ENCODE data around the gene ACOT4. TPM values are rescaled to one million over a fixed set of nuclear protein-coding genes. Genes with fewer than 3 reads are reported as not detected.

Gene ACOT4
- total and polyA plus RNA-seq, 2 donors (not counting 3 experiments of a cell fraction or from before 2014, with no cell fraction given), result 0.46 to 0.69 TPM

GRCh38 chr14:73623504-73624054 is 31.9 kb downstream of the ACOT4 start:
- Histone ChIP-seq H3K4me2 (ENCODE audit: insufficient read depth, low read length) (no peak overlapping the region), H3K27me3 (ENCODE audit: control insufficient read depth in 2 of 2, insufficient read depth in 2 of 2, low read length in 2 of 2) (peaks cover 0 to 2% of the 10 kb centered on the region in 2 experiments), H3K27ac (ENCODE audit: insufficient read depth, low read depth, low read length) (no peak overlapping the region), H4K20me1 (replicated peaks; ENCODE audit: control insufficient read depth, extremely low read depth, insufficient read depth, low read length) (no peaks in the 10 kb centered on the region), H3K4me3 (replicated peaks in 1 of 3; ENCODE audit: insufficient read depth in 1 of 3, low read depth in 1 of 3, low read length in 3 of 3) (no peak overlapping the region), H3K4me1 (ENCODE audit: control insufficient read depth, extremely low read depth, insufficient read depth, low read length) (no peaks in the 10 kb centered on the region), H3K9me3 (replicated peaks; ENCODE audit: control insufficient read depth, insufficient read depth, low read length) (no peaks in the 10 kb centered on the region), H3K36me3 (ENCODE audit: control insufficient read depth in 2 of 2, extremely low read depth in 1 of 2, insufficient read depth in 2 of 2, low read length in 2 of 2) (no peaks in the 10 kb centered on the region), H3K79me2 (ENCODE audit: control insufficient read depth, insufficient read depth, low read length) (no peaks in the 10 kb centered on the region), H3K9me1 (replicated peaks; ENCODE audit: control insufficient read depth, extremely low read depth, insufficient read depth, low read length) (no peaks in the 10 kb centered on the region), H3K9ac (replicated peaks; ENCODE audit: extremely low read depth, insufficient read depth, low read length) (no peak overlapping the region), H2AFZ (ENCODE audit: low read depth, low read length) (no peak overlapping the region)
- no peak for TF ChIP-seq MYC (IDR thresholded peaks at IDR 0.05; ENCODE audit: low read depth, low read length)
- no peak for TF ChIP-seq MAX (IDR thresholded peaks at IDR 0.05; ENCODE audit: insufficient read depth, insufficient read length)
- no peak for TF ChIP-seq GATA2 (IDR thresholded peaks at IDR 0.05; ENCODE audit: insufficient read depth, insufficient read length, low read depth, low read length)
- TF ChIP-seq POLR2AphosphoS5 (IDR thresholded peaks at IDR 0.05; ENCODE audit: insufficient read depth, low read depth, low read length), result no peak
- no peak for TF ChIP-seq JUN (IDR thresholded peaks at IDR 0.05; ENCODE audit: borderline replicate concordance, insufficient read depth, insufficient read length, low read depth)
- no peak for TF ChIP-seq FOS (IDR thresholded peaks at IDR 0.05; ENCODE audit: borderline replicate concordance, insufficient read depth, low read length)
- TF ChIP-seq, protein P1, sequence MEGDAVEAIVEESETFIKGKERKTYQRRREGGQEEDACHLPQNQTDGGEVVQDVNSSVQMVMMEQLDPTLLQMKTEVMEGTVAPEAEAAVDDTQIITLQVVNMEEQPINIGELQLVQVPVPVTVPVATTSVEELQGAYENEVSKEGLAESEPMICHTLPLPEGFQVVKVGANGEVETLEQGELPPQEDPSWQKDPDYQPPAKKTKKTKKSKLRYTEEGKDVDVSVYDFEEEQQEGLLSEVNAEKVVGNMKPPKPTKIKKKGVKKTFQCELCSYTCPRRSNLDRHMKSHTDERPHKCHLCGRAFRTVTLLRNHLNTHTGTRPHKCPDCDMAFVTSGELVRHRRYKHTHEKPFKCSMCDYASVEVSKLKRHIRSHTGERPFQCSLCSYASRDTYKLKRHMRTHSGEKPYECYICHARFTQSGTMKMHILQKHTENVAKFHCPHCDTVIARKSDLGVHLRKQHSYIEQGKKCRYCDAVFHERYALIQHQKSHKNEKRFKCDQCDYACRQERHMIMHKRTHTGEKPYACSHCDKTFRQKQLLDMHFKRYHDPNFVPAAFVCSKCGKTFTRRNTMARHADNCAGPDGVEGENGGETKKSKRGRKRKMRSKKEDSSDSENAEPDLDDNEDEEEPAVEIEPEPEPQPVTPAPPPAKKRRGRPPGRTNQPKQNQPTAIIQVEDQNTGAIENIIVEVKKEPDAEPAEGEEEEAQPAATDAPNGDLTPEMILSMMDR (IDR thresholded peaks at IDR 0.05; ENCODE audit: extremely low read depth in 1 of 2, insufficient read depth in 1 of 2, low read depth in 1 of 2, low read length in 2 of 2), result no peak
- TF ChIP-seq POLR2A (IDR thresholded peaks at IDR 0.05; ENCODE audit: low read depth, low read length), result no peak
- no peak for TF ChIP-seq EZH2 (IDR thresholded peaks at IDR 0.05; ENCODE audit: borderline replicate concordance, low read depth, low read length, severe bottlenecking)
- ChIA-PET POLR2A (no interaction called here), CTCF (no interaction called here)
- BruUV-seq (replicated peaks), result no TSS peak
- intact Hi-C loops (cut with micrococcal nuclease) (no loop called here), dilution Hi-C loops (cut with MboI; ENCODE audit: extremely low pct_ligation_motif_present, low sequenced_read_pairs) (no loop called here)
- DNase-seq (ENCODE audit: low read depth, low spot score) (no peak), FAIRE-seq (no peak)
